DOHH2 (cell line): ENCODE results near the gene EPN2.

Experiments used
- H3F3A ChIP-seq: fragments of 200-600 bp; sonication (generic), shearing (Covaris generic); 2 replicates; pipeline ENCODE4 v1.6.0; 2016; ENCODE audit warnings: antibody characterized with exemption, mild to moderate bottlenecking; ENCODE audit not compliant: control insufficient read depth, insufficient read depth
- H3K27ac ChIP-seq: fragments of 200-600 bp; sonication (generic); 2 replicates; pipeline ENCODE4 v1.5.1; 2014; ENCODE audit warnings: low read depth, mild to moderate bottlenecking, low read length, moderate library complexity
- H3K27me3 ChIP-seq: fragments of 200-600 bp; sonication (generic); 2 replicates; pipeline ENCODE4 v1.6.1; 2014; ENCODE audit warnings: mild to moderate bottlenecking, low read length, mixed read lengths; ENCODE audit not compliant: control insufficient read depth
- H3K36me3 ChIP-seq: fragments of 200-600 bp; sonication (generic); 2 replicates; pipeline ENCODE4 v1.6.1; 2014; ENCODE audit warnings: mild to moderate bottlenecking, low read length, moderate library complexity, mixed read lengths; ENCODE audit not compliant: control insufficient read depth
- H3K4me1 ChIP-seq: fragments of 200-600 bp; sonication (generic); 2 replicates; pipeline ENCODE4 v1.6.1; 2014; ENCODE audit warnings: mild to moderate bottlenecking, low read length, mixed read lengths; ENCODE audit not compliant: control insufficient read depth
- H3K4me2 ChIP-seq: fragments of 200-600 bp; sonication (generic); 2 replicates; pipeline ENCODE4 v1.6.0; 2014; ENCODE audit warnings: mild to moderate bottlenecking, low read length, moderate library complexity
- H3K4me3 ChIP-seq: fragments of 200-600 bp; sonication (generic); 2 replicates; pipeline ENCODE4 v1.5.1; 2014; ENCODE audit warnings: mild to moderate bottlenecking, low read length, mixed read lengths
- H3K79me2 ChIP-seq: fragments of 200-600 bp; sonication (generic); 2 replicates; pipeline ENCODE4 v1.6.1; 2014; ENCODE audit warnings: mild to moderate bottlenecking, low read length, mixed read lengths; ENCODE audit not compliant: control insufficient read depth
- H3K9me2 ChIP-seq: fragments of 200-600 bp; sonication (generic); replicated peaks from 2 replicates; pipeline ENCODE4 v1.6.1; 2014; ENCODE audit warnings: mild to moderate bottlenecking, low read length, mixed read lengths; ENCODE audit not compliant: control insufficient read depth
- H3K9me3 ChIP-seq: fragments of 200-600 bp; sonication (generic); 2 replicates; pipeline ENCODE4 v1.6.1; 2014; ENCODE audit warnings: antibody characterized with exemption, low read length, mixed read lengths; ENCODE audit not compliant: control insufficient read depth, insufficient read depth
- H4K20me1 ChIP-seq: fragments of 200-600 bp; sonication (generic); 2 replicates; pipeline ENCODE4 v1.6.0; 2014; ENCODE audit warnings: low read depth, mild to moderate bottlenecking, antibody characterized with exemption, low read length, moderate library complexity; ENCODE audit not compliant: control insufficient read depth, insufficient read depth
- CTCF ChIP-seq: fragments of 200-600 bp; sonication (generic); IDR thresholded peaks from one replicate; pipeline ENCODE4 v1.5.1; 2014; ENCODE audit warnings: antibody characterized with exemption, mild to moderate bottlenecking, low read depth, low read length; ENCODE audit not compliant: poor library complexity, severe bottlenecking
- EZH2phosphoT487 ChIP-seq: fragments of 200-600 bp; sonication (generic); IDR thresholded peaks from 2 replicates; pipeline ENCODE4 v1.6.1; 2017; ENCODE audit warnings: borderline replicate concordance, mild to moderate bottlenecking, antibody characterized with exemption, low read length, moderate library complexity, mixed read lengths

The EPN2 gene

DNA sequence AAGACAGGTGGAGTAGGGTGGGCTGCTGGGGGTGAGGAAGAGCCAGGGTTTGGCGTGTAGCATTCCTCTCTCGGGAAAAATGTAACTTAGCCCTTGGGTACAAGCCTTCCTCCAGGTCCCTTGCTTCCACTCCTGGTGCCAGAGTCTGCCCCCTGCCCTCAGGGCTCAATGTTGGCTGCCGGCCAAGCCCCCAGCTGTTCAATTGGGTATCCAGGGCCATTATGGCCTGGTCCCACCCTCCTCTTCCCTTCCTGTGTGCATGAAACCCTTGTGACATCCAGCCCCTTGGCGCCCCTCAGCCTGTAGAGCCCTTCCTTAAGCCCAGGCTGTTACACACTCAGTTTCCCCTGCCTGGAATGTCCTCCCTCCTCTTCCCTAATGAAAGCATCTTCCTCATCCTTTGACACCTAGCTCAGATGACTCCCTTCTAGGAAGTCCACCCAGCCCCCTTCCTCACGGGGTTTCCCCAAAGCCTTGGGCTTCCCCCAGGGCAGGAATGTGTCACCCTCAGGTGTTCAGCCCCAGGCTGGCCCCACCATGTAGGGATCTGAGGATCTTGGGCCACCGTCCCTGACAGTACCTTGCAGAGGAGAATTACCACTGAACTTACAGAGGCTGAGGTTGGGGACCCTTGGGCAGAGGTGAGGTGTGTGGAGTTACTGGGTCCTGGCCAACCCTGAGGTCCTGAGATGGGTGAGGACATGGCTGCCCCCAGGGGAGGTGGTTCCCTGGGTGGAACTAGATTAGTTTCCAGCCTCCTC lies 95.4 kb downstream of the EPN2 start:
- Histone ChIP-seq H4K20me1 (no peaks in the 10 kb centered on the region), H3K79me2 (no peaks in the 10 kb centered on the region), H3K36me3 (no peaks in the 10 kb centered on the region), H3K27me3 (peaks cover 8% of the 10 kb centered on the region), H3K27ac (no peak overlapping the region), H3F3A (no peaks in the 10 kb centered on the region), H3K4me3 (no peak overlapping the region), H3K4me2 (no peak overlapping the region), H3K4me1 (no peaks in the 10 kb centered on the region), H3K9me2 (no peaks in the 10 kb centered on the region), H3K9me3 (no peaks in the 10 kb centered on the region)
- TF ChIP-seq CTCF (no peak), EZH2phosphoT487 (no peak)

DNA sequence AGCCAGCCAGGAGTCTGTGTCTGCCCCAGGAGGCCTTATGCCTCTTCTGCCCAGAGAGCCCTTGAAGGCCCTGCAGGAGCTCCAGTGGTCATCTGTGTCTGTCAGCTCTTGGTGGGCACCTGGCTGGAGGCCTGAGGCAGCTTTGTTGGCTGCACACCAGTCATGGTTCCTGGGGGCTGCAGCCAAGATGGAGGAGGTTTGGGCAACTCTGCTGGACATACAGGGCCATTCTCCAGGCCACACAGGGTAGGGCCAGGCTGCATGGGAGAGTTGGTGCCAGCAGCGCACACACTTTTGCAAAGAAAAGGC lies 95.9 kb downstream of the EPN2 start:
- H4K20me1 ChIP-seq, result no peaks in the 10 kb centered on the region

DNA sequence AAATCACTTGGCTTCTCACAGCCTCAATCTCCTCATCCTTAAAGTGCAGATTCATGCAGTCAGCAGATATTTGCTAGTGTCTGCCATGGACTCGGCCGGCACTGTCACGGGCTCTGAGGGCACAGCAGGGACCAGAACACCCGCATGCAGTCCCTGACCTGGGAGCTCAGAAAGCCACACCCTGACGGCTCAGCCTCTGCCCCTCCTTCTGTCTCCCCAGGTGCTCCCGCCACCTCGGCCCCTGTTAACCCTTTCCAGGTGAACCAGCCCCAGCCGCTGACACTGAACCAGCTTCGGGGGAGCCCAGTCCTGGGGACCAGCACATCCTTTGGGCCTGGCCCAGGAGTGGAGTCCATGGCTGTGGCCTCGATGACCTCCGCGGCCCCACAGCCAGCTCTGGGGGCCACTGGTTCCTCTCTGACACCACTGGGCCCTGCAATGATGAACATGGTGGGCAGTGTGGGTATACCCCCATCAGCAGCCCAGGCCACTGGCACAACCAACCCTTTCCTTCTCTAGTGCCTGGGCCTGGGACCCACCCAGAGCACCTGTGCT lies 96.6 kb downstream of the EPN2 start:
- TF ChIP-seq EZH2phosphoT487 (no peak), CTCF (no peak)
- no peak overlapping the region for H3K4me3 ChIP-seq
- no peaks in the 10 kb centered on the region for H3K9me3 ChIP-seq
- H3K9me2 ChIP-seq, result no peaks in the 10 kb centered on the region
- peaks cover 9% of the 10 kb centered on the region; the same call in 1 of the 2 replicates for H3K27me3 ChIP-seq
- no peak overlapping the region for H3K27ac ChIP-seq
- peaks cover 4% of the 10 kb centered on the region; the same call in 1 of the 2 replicates for H4K20me1 ChIP-seq
- no peaks in the 10 kb centered on the region for H3K36me3 ChIP-seq
- no peaks in the 10 kb centered on the region for H3K4me1 ChIP-seq
- no peaks in the 10 kb centered on the region for H3F3A ChIP-seq
- H3K4me2 ChIP-seq, result no peak overlapping the region
- H3K79me2 ChIP-seq, result no peaks in the 10 kb centered on the region

More for the DNA sequence above, 95.9 kb downstream of the EPN2 start:
- peaks cover 6% of the 10 kb centered on the region for H3K27me3 ChIP-seq
- H3K79me2 ChIP-seq, result no peaks in the 10 kb centered on the region
- no peaks in the 10 kb centered on the region for H3K9me3 ChIP-seq
- no peaks in the 10 kb centered on the region for H3F3A ChIP-seq
- H3K27ac ChIP-seq, result no peak overlapping the region
- H3K36me3 ChIP-seq, result no peaks in the 10 kb centered on the region
- H3K9me2 ChIP-seq, result no peaks in the 10 kb centered on the region
- no peaks in the 10 kb centered on the region for H3K4me1 ChIP-seq
- TF ChIP-seq CTCF, result no peak
- TF ChIP-seq EZH2phosphoT487, result no peak
- H3K4me2 ChIP-seq, result no peak overlapping the region
- no peak overlapping the region for H3K4me3 ChIP-seq
